Natural killer cell treated with Interleukin-12 subunit alpha and Interleukin-12 subunit beta and Interleukin-15 and Interleukin-18, amount 100 ng/mL, for 72 hours (primary cell): Measurements from ENCODE around the gene TRMO. TPM values are rescaled to one million over a fixed set of nuclear protein-coding genes. Genes with fewer than 3 reads are reported as not detected.
"Not testable (repeated sequence)": the region's sequence is repeated elsewhere in the genome, so short reads cannot be mapped to it uniquely, and the experiment has no call there.

Source experiments
- ATAC-seq, 2 donors: fragments of 150-1000 bp; cut with Tn5 transposase in 1 of 2; sonication (Bioruptor Pico), chemical (Tn5 transposase) in 1 of 2; 2 replicates each; pipeline ENCODE4 v1.10.0; 2021
- DNase-seq: peaks from one replicate; pipeline ENCODE4 v3.0.0; 2022; ENCODE audit warnings: low spot score
- H3K27ac Mint-ChIP-seq, 2 donors: 1 replicate in 1 of 2; 2 replicates in 1 of 2; pipeline ENCODE4 v1.8.0; 2022; ENCODE audit warnings: mixed read lengths in 2 of 2, mild to moderate bottlenecking in 1 of 2, moderate library complexity in 1 of 2
- H3K27me3 Mint-ChIP-seq, 2 donors: 1 replicate in 1 of 2; 2 replicates in 1 of 2; pipeline ENCODE4 v1.8.0; 2022; ENCODE audit warnings: mixed read lengths in 2 of 2
- H3K36me3 Mint-ChIP-seq: one replicate; pipeline ENCODE4 v1.8.0; 2022; ENCODE audit warnings: mixed read lengths
- H3K4me1 Mint-ChIP-seq, 2 donors: 1 replicate in 1 of 2; 2 replicates in 1 of 2; pipeline ENCODE4 v1.8.0; 2022; ENCODE audit warnings: low read depth in 2 of 2, mixed read lengths in 2 of 2, mild to moderate bottlenecking in 1 of 2
- H3K4me3 Mint-ChIP-seq: one replicate; pipeline ENCODE4 v1.8.0; 2022; ENCODE audit warnings: mixed read lengths
- H3K9me3 Mint-ChIP-seq: 2 replicates; pipeline ENCODE4 v1.8.0; 2022; ENCODE audit warnings: mixed read lengths
- total RNA-seq, 2 donors: library from RNA; stranded (reverse); gene quantifications; one replicate each; pipeline ENCODE4 v1.2.3, GENCODE V29; 2022

Gene TRMO
- total RNA-seq, 2 donors from 2014 or later, result 13.8 to 18.2 TPM

DNA sequence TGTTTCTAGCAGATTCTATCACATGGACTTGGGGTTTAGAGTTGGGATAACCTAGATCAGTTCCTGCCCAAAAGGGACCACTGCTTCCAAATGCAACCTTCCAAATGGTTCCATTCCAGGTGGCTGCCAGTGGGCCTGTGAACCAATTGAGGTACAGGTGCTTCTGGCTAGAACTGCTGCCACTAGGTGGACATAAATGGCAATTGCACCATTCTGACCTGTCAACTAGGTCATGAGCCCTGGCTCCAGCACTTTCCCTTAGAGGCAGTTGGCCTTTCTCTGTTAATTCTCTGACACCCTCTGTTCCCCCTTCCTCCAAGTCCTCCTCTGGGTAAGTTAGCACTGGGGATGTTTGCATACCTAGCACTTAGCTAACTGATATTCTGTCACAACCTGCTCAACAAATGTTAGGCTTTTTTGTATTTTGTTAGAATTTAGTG is 32.3 kb upstream of the TRMO start:
- peak; percentile 62 to 74 for ATAC-seq
- Mint-ChIP-seq H3K4me3 (no peak overlapping the region), H3K27ac (no peak overlapping the region), H3K4me1 (peaks cover 6 to 8% of the 10 kb centered on the region in 2 donors), H3K9me3 (no peaks in the 10 kb centered on the region), H3K36me3 (no peaks in the 10 kb centered on the region), H3K27me3 (peaks cover 0 to 8% of the 10 kb centered on the region in 2 donors)
- peak; percentile 66 for DNase-seq

DNA sequence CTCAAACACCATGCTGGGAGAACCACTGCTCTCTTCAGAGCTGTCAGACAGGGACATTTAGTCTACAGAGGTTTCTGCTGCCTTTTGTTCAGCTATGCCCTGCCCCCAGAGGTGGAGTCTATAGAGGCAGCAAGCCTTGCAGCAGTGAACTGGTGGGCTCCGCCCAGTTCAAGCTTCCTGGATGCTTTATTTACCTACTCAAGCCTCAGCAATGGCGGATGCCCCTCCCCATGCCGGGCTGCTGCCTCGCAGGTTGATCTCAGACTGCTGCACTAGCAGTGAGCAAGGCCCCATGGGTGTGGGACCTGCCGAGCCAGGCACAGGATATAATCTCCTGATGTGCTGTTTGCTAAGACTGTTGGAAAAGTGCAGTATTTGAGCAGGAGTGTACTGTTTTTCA is 28.6 kb upstream of the TRMO start:
- DNase-seq, H3K27ac Mint-ChIP-seq, H3K9me3 Mint-ChIP-seq, ATAC-seq, H3K36me3 Mint-ChIP-seq, H3K4me1 Mint-ChIP-seq, H3K4me3 Mint-ChIP-seq: not testable (repeated sequence)
- H3K27me3 Mint-ChIP-seq, result peaks cover 4 to 26% of the 10 kb centered on the region in 2 donors

DNA sequence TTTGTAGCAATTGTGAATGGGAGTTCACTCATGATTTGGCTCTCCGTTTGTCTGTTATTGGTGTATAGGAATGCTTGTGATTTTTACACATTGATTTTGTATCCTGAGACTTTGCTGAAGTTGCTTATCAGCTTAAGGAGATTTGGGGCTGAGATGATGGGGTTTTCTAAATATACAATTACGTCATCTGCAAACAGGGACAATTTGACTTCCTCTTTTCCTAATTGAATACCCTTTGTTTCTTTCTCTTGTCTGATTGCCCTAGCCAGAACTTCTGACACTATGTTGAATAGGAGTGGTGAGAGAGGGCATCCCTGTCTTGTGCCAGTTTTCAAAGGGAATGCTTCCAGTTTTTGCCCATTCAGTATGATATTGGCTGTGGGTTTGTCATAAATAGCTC is 24.8 kb upstream of the TRMO start:
- H3K27me3 Mint-ChIP-seq, result peaks cover 4 to 26% of the 10 kb centered on the region in 2 donors
- not testable (repeated sequence) for H3K9me3 Mint-ChIP-seq, H3K4me1 Mint-ChIP-seq, H3K27ac Mint-ChIP-seq, DNase-seq, H3K36me3 Mint-ChIP-seq, H3K4me3 Mint-ChIP-seq, ATAC-seq

DNA sequence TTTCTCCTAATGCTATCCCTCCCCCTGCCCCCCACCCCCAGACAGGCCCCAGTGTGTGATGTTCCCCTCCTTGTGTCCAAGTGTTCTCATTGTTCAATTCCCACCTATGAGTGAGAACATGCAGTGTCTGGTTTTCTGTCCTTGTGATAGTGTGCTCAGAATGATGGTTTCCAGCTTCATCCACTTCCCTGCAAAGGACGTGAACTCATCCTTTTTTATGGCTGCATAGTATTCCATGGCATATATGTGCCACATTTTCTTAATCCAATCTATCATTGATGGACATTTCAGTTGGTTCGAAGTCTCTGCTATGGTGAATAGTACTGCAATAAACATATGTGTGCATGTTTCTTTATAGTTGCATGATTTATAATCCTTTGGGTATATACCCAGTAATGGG is 23.2 kb upstream of the TRMO start:
- H3K27me3 Mint-ChIP-seq, result peaks cover 7 to 26% of the 10 kb centered on the region in 2 donors
- H3K9me3 Mint-ChIP-seq, H3K4me1 Mint-ChIP-seq, DNase-seq, H3K36me3 Mint-ChIP-seq, ATAC-seq, H3K4me3 Mint-ChIP-seq, H3K27ac Mint-ChIP-seq: not testable (repeated sequence)

DNA sequence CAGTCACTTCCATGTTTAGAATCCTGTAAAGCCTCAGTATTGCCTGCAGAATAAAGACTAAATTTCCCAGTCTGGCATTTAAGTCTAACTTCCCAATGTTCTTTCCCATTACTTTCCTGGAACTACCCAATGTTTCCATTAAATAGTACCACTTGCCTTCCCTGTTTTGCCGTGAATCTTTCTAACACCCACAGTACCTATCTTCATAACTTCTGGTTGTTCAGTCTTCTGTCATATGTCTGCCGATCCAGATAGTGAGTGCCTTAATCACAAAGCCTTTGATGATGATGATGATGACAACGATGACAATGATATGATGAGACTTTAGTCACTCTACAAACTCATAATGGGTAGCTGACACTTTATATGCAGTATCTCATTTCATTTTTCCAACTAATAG is 22.3 kb upstream of the TRMO start:
- no peak for DNase-seq
- no peaks in the 10 kb centered on the region for H3K4me1 Mint-ChIP-seq
- no peaks in the 10 kb centered on the region for H3K9me3 Mint-ChIP-seq
- H3K4me3 Mint-ChIP-seq, result no peak overlapping the region
- H3K27ac Mint-ChIP-seq, result no peak overlapping the region
- ATAC-seq, result no peak
- H3K27me3 Mint-ChIP-seq, result peaks cover 7 to 18% of the 10 kb centered on the region in 2 donors
- H3K36me3 Mint-ChIP-seq, result no peaks in the 10 kb centered on the region

DNA sequence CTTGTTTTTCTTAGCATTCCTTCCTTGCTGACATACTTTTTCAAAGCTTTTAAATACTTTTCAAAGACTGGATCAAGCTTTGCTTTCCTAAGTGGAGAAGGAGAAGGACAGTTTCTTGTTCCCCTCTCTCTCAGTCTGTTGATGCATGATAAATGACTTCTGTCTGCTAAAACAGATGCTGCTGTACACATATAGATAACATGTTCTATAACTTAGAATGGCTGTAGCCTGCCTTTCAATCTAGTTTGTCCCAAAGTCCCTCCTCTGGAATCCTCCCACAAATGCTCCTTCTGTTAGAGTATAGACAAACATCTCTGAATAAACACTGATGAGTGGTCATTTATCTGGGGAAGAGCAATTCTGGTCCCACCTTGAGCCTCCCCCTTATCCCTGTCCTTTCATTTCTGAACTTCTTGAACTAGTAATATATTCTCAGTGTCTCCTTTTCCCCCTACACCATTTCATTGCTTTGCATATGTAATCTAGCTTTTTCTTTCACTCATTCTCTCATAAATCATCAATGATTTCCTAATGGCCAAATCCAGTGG is 21.1 kb upstream of the TRMO start:
- DNase-seq (no peak), ATAC-seq (no peak)
- Mint-ChIP-seq H3K4me3 (no peak overlapping the region), H3K4me1 (peaks cover 4 to 8% of the 10 kb centered on the region in 2 donors), H3K27ac (no peak overlapping the region), H3K36me3 (no peaks in the 10 kb centered on the region), H3K9me3 (no peaks in the 10 kb centered on the region), H3K27me3 (peaks cover 6 to 7% of the 10 kb centered on the region in 2 donors)

DNA sequence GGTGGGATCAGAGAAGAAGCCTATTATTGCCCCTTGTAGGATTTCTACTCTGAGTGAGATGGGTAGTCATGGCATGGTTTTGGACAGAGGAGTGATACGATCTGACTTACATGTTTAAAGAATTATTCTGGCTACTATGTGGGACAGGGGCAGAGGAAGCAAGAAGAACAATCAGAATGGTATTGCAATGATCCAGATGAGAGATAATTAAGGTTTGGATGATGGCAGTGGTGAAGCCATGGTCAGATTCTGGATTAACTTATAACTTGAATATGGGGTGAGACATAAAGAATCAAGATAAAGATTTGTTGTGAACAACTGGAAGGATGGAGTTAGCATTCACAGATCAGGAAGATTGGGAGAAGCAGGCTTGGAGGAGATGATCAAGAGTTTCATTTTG is 19.0 kb upstream of the TRMO start:
- Mint-ChIP-seq H3K9me3 (no peaks in the 10 kb centered on the region), H3K4me1 (peaks cover 12 to 16% of the 10 kb centered on the region in 2 donors), H3K4me3 (no peak overlapping the region), H3K36me3 (no peaks in the 10 kb centered on the region), H3K27me3 (peaks cover 0 to 3% of the 10 kb centered on the region in 2 donors), H3K27ac (no peak overlapping the region)
- DNase-seq, result no peak
- ATAC-seq, result no peak

DNA sequence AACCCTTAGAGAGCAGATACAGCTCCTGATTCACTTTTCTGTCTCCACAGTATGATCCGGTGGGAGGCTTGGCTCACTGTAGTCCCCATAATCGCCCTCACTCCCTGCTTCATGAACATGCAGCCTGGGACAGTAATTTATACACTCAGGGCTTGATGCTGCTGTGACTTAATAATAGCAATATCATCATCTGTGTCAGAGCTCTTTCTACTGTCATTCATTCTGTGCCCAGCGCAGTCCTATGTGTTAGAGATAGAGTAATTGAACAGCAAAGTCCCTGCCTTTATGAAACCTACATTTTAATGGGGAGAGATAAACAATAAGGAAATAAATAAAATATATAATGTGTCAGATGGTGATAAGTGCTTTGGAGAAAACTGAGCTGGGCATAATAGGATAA is 18.4 kb upstream of the TRMO start:
- Mint-ChIP-seq H3K27ac (no peak overlapping the region), H3K36me3 (no peaks in the 10 kb centered on the region), H3K27me3 (peaks cover 0 to 3% of the 10 kb centered on the region in 2 donors), H3K4me1 (peaks cover 12 to 16% of the 10 kb centered on the region in 2 donors), H3K4me3 (no peak overlapping the region), H3K9me3 (no peaks in the 10 kb centered on the region)
- ATAC-seq (no peak), DNase-seq (no peak)

DNA sequence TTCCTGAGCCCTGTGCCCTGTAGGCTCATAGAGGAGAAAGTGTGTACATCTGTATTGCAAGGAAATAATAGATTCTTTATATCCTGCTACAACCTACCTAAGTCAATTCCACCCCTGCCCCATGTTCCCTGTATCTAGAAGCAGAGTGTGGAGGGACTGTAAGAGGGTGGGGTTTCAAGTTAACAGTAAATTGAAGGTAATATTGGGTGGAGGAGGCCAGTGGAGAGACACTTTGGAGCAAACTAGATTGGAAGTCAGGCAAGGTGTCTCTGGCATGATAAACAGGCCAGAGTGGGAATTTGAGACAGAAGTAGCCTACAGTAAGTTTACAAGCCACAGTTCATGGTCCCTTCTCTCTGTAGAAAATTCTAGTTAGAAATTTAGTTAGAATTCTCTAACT is 17.9 kb upstream of the TRMO start:
- Mint-ChIP-seq H3K27me3 (peaks cover 0 to 3% of the 10 kb centered on the region in 2 donors), H3K27ac (no peak overlapping the region), H3K36me3 (no peaks in the 10 kb centered on the region), H3K4me1 (peaks cover 12 to 16% of the 10 kb centered on the region in 2 donors), H3K4me3 (no peak overlapping the region), H3K9me3 (no peaks in the 10 kb centered on the region)
- ATAC-seq, result no peak
- no peak for DNase-seq

DNA sequence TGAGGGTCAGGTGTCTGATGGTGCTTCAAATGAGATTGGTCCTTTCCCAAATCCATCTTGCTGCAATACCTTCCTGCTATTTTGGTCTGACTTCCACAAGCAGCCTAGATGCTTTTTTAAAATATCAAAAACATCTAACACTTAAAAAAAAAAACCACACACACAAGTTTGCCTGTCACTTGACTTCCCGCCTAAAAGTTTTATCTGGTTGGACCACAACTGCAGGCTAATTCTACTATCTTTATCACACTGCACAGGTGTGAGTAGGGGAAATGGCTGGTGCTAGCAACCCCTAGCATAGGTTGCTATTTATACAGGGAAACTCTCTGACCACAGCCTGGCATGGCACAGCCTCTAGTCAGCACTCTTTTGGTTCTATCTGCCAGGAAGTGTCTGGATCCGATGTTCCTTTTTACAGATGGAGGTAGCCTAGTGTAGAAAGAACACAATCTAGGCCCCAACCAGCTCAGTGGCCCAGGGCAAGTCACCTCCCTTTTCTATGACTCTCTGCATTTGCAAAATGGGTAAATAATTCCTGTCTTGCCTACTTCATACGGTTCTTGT is 15.9 kb upstream of the TRMO start, which contains the start of gene HEMGN:
TSS of gene HEMGN (minus strand) at position 92 of the 564 bp plus-strand sequence. CDS start at position 56, 36 bp downstream.
- Mint-ChIP-seq H3K4me1 (peaks cover 12 to 16% of the 10 kb centered on the region in 2 donors), H3K27me3 (peaks cover 0 to 3% of the 10 kb centered on the region in 2 donors), H3K36me3 (no peaks in the 10 kb centered on the region), H3K27ac (peak within 1 kb of the TSS; percentile 43 to 52), H3K4me3 (peak within 1 kb of the TSS; percentile 52), H3K9me3 (no peaks in the 10 kb centered on the region)
- ATAC-seq, result peak; percentile 62 to 67
- DNase-seq, result no peak

DNA sequence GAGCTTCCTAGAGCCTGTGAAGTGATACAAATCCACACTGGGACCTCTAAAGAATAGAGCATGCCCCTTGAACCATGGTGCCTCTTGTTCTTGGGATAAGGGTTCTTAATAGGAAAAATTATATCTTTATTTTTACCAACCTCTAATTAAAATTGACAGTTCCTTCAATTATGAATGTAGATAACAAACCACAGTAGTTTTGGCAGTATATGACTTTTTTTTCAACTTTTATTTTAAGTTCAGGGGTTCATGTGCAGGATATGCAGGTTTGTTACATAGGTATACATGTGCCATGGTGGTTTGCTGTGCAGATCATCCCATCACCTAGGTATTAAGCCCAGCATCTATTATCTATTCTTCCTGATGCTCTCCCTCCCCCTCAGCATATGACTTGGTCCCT is 14.7 kb upstream of the TRMO start:
- DNase-seq (no peak), ATAC-seq (no peak)
- Mint-ChIP-seq H3K27me3 (peaks cover 0 to 3% of the 10 kb centered on the region in 2 donors), H3K9me3 (no peaks in the 10 kb centered on the region), H3K4me1 (peaks cover 12 to 16% of the 10 kb centered on the region in 2 donors), H3K4me3 (no peak overlapping the region), H3K27ac (no peak overlapping the region), H3K36me3 (no peaks in the 10 kb centered on the region)

DNA sequence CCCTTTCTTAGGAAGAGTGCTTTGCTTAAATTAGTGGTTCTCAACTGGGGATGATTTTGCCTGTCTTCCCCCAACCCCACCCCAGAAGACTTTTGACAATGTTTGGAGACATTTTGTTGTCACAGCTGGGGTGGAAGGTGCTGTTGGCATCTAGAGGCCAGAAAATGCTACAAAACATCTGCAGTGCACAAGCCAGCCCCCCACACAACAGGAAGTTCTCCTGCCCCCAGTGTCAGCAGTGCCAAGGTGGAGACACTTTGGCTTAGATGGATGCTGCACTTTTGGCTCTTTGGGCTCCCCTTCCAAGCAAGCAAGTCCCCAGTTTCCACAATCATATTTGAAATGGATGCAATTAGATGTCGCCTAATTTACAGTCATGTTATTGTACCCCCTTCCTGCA is 13.0 kb upstream of the TRMO start:
- Mint-ChIP-seq H3K27me3 (no peaks in the 10 kb centered on the region), H3K4me1 (peaks cover 19 to 21% of the 10 kb centered on the region in 2 donors), H3K27ac (no peak overlapping the region), H3K36me3 (no peaks in the 10 kb centered on the region), H3K9me3 (no peaks in the 10 kb centered on the region), H3K4me3 (no peak overlapping the region)
- DNase-seq (no peak), ATAC-seq (no peak)

DNA sequence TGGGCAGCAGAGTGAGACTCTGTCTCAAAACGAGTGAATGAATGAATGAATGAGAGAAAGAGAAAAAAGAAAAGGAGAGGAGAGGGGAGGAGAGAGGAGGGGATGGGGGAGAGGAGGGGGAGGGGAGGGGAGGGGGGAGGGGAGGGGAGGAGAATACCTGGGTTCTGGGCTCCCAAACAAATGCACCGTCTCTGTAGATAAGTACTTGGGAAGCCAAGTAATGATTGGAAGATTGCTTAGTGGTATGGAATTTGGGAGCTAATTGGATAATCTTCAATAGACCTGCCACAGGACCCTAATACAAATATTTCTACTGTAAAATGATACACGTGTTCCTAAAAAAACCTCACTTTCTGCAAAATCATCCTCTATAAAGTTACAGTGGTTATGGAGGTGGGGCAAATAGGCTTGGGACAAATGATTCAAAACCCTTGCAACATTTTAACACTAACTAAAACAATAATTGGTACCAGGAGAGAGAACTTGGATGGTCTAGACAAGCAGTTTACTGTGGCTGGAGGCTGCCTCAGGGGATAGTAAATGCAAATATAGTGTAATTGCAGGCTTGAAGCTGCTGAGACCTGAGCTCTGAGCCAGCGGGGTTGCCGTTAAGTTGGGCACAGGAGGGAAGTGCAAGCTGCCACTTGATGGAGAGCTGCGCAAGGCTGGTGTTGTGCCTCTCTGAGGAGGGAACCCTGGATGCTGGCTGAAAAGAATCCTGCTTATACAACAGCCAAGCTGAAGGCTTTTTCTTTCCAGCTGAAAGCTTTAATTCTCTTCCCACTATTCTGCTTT is 12.2 kb upstream of the TRMO start:
- Mint-ChIP-seq H3K4me1 (peaks cover 19 to 21% of the 10 kb centered on the region in 2 donors), H3K36me3 (no peaks in the 10 kb centered on the region), H3K27me3 (no peaks in the 10 kb centered on the region), H3K4me3 (no peak overlapping the region), H3K9me3 (no peaks in the 10 kb centered on the region), H3K27ac (no peak overlapping the region)
- DNase-seq (no peak), ATAC-seq (no peak)
